ENCODE measurements around the gene SUPT3H.

- TF ChIP-seq CTCF (IDR thresholded peaks at IDR 0.05) (no peak), EP300 (IDR thresholded peaks at IDR 0.05) (no peak), POLR2A (IDR thresholded peaks at IDR 0.05) (no peak)
Measured at GRCh38 chr6:45148278-45148677, 229.5 kb downstream of the SUPT3H start.

Measured in ovary (tissue), 3 donors.